A673 (cell line): ENCODE measurements around the gene GCFC2. TPM values are rescaled to one million over a fixed set of nuclear protein-coding genes. Genes with fewer than 3 reads are reported as not detected.
A peak's percentile ranks its signal among the peaks of the same experiment; 100 is the strongest.

Source experiments
- BruUV-seq: library from RNA; stranded (reverse); fragments of 400-500 nt; replicated peaks from 2 replicates; lab custom pipeline; 2021; lab: Mats Ljungman, UMichigan
- CTCF ChIA-PET: fragments of 300-600 bp; sonication (Branson Sonifier 250); formaldehyde crosslinking; loops from one replicate; lab custom pipeline; 2022; ENCODE audit warnings: antibody characterized with exemption; lab: Charles Lee
- POLR2A ChIA-PET: fragments of 300-600 bp; sonication (Branson Sonifier 250); formaldehyde crosslinking; loops from one replicate; lab custom pipeline; 2022; ENCODE audit warnings: antibody characterized with exemption; ENCODE audit not compliant: low non-redundant PET; lab: Charles Lee
- DNase-seq: peaks from one replicate; pipeline ENCODE4 v3.0.0-alpha.2; 2015; ENCODE audit warnings: low spot score
- H3K27ac ChIP-seq: fragments of 200-600 bp; sonication (generic); 2 replicates; pipeline ENCODE4 v1.5.1; 2016; ENCODE audit warnings: mixed run types, low read depth, mild to moderate bottlenecking, mixed read lengths, antibody characterized with exemption, low read length; ENCODE audit not compliant: poor library complexity, severe bottlenecking
- H3K27me3 ChIP-seq: fragments of 200-600 bp; sonication (generic); replicated peaks from 2 replicates; pipeline ENCODE4 v1.6.1; 2017; ENCODE audit warnings: mixed run types, low read depth, mild to moderate bottlenecking, mixed read lengths, antibody characterized with exemption, low read length; ENCODE audit not compliant: insufficient read depth, poor library complexity
- H3K36me3 ChIP-seq: fragments of 200-600 bp; sonication (generic); 2 replicates; pipeline ENCODE4 v1.6.1; 2016; ENCODE audit warnings: mixed run types, mild to moderate bottlenecking, mixed read lengths, antibody characterized with exemption, low read length; ENCODE audit not compliant: insufficient read depth, poor library complexity, severe bottlenecking
- H3K4me1 ChIP-seq: fragments of 200-600 bp; sonication (generic); 2 replicates; pipeline ENCODE4 v1.6.1; 2017; ENCODE audit warnings: mixed run types, mild to moderate bottlenecking, mixed read lengths, antibody characterized with exemption, low read length; ENCODE audit not compliant: insufficient read depth, poor library complexity, severe bottlenecking
- H3K4me3 ChIP-seq: fragments of 200-600 bp; sonication (generic); 2 replicates; pipeline ENCODE4 v1.5.1; 2016; ENCODE audit warnings: low read depth, mixed run types, mild to moderate bottlenecking, mixed read lengths, low read length; ENCODE audit not compliant: poor library complexity, severe bottlenecking
- H3K9me3 ChIP-seq: fragments of 200-600 bp; sonication (generic); 2 replicates; pipeline ENCODE4 v1.6.1; 2016; ENCODE audit warnings: mixed run types, low read depth, mild to moderate bottlenecking, mixed read lengths, antibody characterized with exemption, low read length; ENCODE audit not compliant: poor library complexity, severe bottlenecking
- CTCF ChIP-seq: fragments of 300-800, 200-600 bp; sonication (generic); conservative IDR thresholded peaks from 2 replicates; pipeline ENCODE4 v1.5.1; 2017; ENCODE audit warnings: low read depth, mild to moderate bottlenecking, antibody characterized with exemption, low read length, moderate library complexity, mixed read lengths
- EZH2 ChIP-seq: fragments of 200-600 bp; sonication (generic); IDR thresholded peaks from 2 replicates; pipeline ENCODE4 v1.6.1; 2017; ENCODE audit warnings: borderline replicate concordance, low read depth, mild to moderate bottlenecking, mixed read lengths, antibody characterized with exemption, low read length; ENCODE audit not compliant: poor library complexity, severe bottlenecking
- intact Hi-C: fragments of 100-400 bp; cut with micrococcal nuclease; formaldehyde crosslinking; loops from one replicate; pipeline ENCODE4 v1.10.0; 2022; ENCODE audit not compliant: unreplicated experiment
- total RNA-seq: library from RNA; stranded (reverse); gene quantifications from 2 replicates; pipeline ENCODE4 v1.2.3, GENCODE V29; 2021

Gene GCFC2
- total RNA-seq, 1 experiment from 2014 or later: 42.2 TPM

- ChIA-PET POLR2A (no interaction called here), CTCF (interaction anchor here (0.6 kb wide), 1 partner anchor 86 kb away, joined by 3 read pairs; the partner anchor contains the start of gene EVA1A)
- intact Hi-C loops: no loop called here
- Histone ChIP-seq H3K4me1 (peaks cover 8% of the 10 kb centered on the region), H3K27me3 (no peaks in the 10 kb centered on the region), H3K9me3 (no peaks in the 10 kb centered on the region), H3K36me3 (peaks cover 31% of the 10 kb centered on the region), H3K27ac (peak within 1 kb of the TSS; percentile 84), H3K4me3 (peak within 1 kb of the TSS; percentile 65)
- no TSS peak for BruUV-seq
- peak; percentile 96 for DNase-seq
- TF ChIP-seq EZH2 (no peak), CTCF (no peak)
These were observed 63.9 kb downstream of the GCFC2 start, which contains the start of gene MRPL19 for GRCh38 chr2:75646583-75647425. Gene MRPL19 (plus strand): TSS chr2:75646783. CDS start chr2:75646808, 25 bp downstream.

- Histone ChIP-seq H3K4me1 (peaks cover 10% of the 10 kb centered on the region), H3K4me3 (peak overlapping the region; percentile 65), H3K27me3 (no peaks in the 10 kb centered on the region), H3K27ac (peak overlapping the region; percentile 84), H3K36me3 (peaks cover 24% of the 10 kb centered on the region), H3K9me3 (no peaks in the 10 kb centered on the region)
- DNase-seq: no peak
- BruUV-seq: no TSS peak
- intact Hi-C loops: no loop called here
- CTCF ChIA-PET: interaction anchor here (0.6 kb wide), 1 partner anchor 85 kb away, joined by 3 read pairs; the partner anchor contains the start of gene EVA1A
- TF ChIP-seq CTCF (no peak), EZH2 (no peak)
- POLR2A ChIA-PET: no interaction called here
These were observed 64.6 kb downstream of the GCFC2 start for GRCh38 chr2:75646090-75646582.

- no peaks in the 10 kb centered on the region for H3K27me3 ChIP-seq
- H3K36me3 ChIP-seq: peaks cover 20% of the 10 kb centered on the region
- ChIA-PET CTCF (no interaction called here), POLR2A (no interaction called here)
- no peak for TF ChIP-seq CTCF
- TF ChIP-seq EZH2: no peak
- intact Hi-C loops: no loop called here
- no peak for DNase-seq
- no TSS peak for BruUV-seq
- H3K27ac ChIP-seq: no peak overlapping the region
- no peak overlapping the region for H3K4me3 ChIP-seq
- H3K9me3 ChIP-seq: no peaks in the 10 kb centered on the region
- H3K4me1 ChIP-seq: peaks cover 15% of the 10 kb centered on the region
These were observed 65.1 kb downstream of the GCFC2 start for GRCh38 chr2:75645643-75646042.
